Endothelial cell (in vitro differentiated cells): ENCODE data around the gene TMEM87A. TPM values are rescaled to one million over a fixed set of nuclear protein-coding genes. Genes with fewer than 3 reads are reported as not detected.
"Not testable (repeated sequence)": the region's sequence is repeated elsewhere in the genome, so short reads cannot be mapped to it uniquely, and the experiment has no call there.

Experiments used
- DNase-seq: peaks from one replicate; pipeline ENCODE4 v3.0.0; 2021; ENCODE audit warnings: low spot score
- H3K27ac Mint-ChIP-seq: one replicate; pipeline ENCODE4 v1.8.0; 2021; ENCODE audit warnings: mixed read lengths, inconsistent platforms; ENCODE audit not compliant: unreplicated experiment
- H3K27me3 Mint-ChIP-seq: one replicate; pipeline ENCODE4 v1.8.0; 2021; ENCODE audit warnings: mild to moderate bottlenecking, moderate library complexity, mixed read lengths, inconsistent platforms; ENCODE audit not compliant: unreplicated experiment
- H3K36me3 Mint-ChIP-seq: one replicate; pipeline ENCODE4 v1.8.0; 2021; ENCODE audit warnings: mild to moderate bottlenecking, low read depth, mixed read lengths, inconsistent platforms; ENCODE audit not compliant: unreplicated experiment
- H3K4me1 Mint-ChIP-seq: one replicate; pipeline ENCODE4 v1.8.0; 2021; ENCODE audit warnings: mild to moderate bottlenecking, mixed read lengths, inconsistent platforms; ENCODE audit not compliant: unreplicated experiment
- H3K4me3 Mint-ChIP-seq: one replicate; pipeline ENCODE4 v1.8.0; 2021; ENCODE audit warnings: mild to moderate bottlenecking, mixed read lengths, inconsistent platforms; ENCODE audit not compliant: unreplicated experiment
- H3K9me3 Mint-ChIP-seq: one replicate; pipeline ENCODE4 v1.8.0; 2021; ENCODE audit warnings: mixed read lengths, inconsistent platforms; ENCODE audit not compliant: unreplicated experiment
- total RNA-seq: library from RNA; stranded (reverse); fragmentation: NEBNext Ultra II Directional; extraction: Animal tissue kit (Norgen Biotek cat#: 25700); gene quantifications from one replicate; pipeline ENCODE4 v1.2.1, GENCODE V29; 2021; ENCODE audit not compliant: unreplicated experiment
- TF ChIP-seq, protein P1 (sequence below): fragments of 200-600 bp; sonication (generic); IDR thresholded peaks from one replicate; pipeline ENCODE4 v1.5.0; 2021; ENCODE audit warnings: antibody characterized with exemption; ENCODE audit not compliant: unreplicated experiment

Gene TMEM87A
- total RNA-seq, 1 donor from 2014 or later = 29.1 TPM

GRCh38 chr15:42313463-42313862, 40.2 kb upstream of the TMEM87A start:
- peaks cover 3% of the 10 kb centered on the region for H3K4me1 Mint-ChIP-seq
- H3K27ac Mint-ChIP-seq = no peak overlapping the region
- peaks cover 3% of the 10 kb centered on the region for H3K36me3 Mint-ChIP-seq
- H3K9me3 Mint-ChIP-seq = no peaks in the 10 kb centered on the region
- TF ChIP-seq, protein P1, sequence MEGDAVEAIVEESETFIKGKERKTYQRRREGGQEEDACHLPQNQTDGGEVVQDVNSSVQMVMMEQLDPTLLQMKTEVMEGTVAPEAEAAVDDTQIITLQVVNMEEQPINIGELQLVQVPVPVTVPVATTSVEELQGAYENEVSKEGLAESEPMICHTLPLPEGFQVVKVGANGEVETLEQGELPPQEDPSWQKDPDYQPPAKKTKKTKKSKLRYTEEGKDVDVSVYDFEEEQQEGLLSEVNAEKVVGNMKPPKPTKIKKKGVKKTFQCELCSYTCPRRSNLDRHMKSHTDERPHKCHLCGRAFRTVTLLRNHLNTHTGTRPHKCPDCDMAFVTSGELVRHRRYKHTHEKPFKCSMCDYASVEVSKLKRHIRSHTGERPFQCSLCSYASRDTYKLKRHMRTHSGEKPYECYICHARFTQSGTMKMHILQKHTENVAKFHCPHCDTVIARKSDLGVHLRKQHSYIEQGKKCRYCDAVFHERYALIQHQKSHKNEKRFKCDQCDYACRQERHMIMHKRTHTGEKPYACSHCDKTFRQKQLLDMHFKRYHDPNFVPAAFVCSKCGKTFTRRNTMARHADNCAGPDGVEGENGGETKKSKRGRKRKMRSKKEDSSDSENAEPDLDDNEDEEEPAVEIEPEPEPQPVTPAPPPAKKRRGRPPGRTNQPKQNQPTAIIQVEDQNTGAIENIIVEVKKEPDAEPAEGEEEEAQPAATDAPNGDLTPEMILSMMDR = no peak
- H3K27me3 Mint-ChIP-seq = no peaks in the 10 kb centered on the region
- no peak overlapping the region for H3K4me3 Mint-ChIP-seq
- DNase-seq = no peak

DNA sequence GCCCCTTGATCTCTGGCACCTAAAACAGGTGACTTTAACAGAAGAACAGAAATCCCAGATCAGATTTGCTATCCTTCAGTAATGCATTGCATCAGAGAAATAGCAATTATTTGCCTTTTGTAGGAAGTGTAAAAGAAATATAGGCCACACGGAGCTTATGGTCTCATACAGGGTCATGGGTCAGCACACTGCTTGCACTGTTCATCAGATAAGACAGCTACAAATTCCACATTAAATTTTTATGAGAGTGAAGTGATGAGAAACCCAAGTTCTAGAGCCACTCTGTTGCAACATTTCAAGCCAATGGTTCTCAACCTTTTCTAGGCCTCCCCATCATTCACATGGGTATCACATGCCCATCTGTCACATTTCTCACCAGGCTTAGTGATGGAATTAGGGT, 33.4 kb upstream of the TMEM87A start:
- no peak for DNase-seq
- H3K4me3 Mint-ChIP-seq = no peak overlapping the region
- H3K36me3 Mint-ChIP-seq = peaks cover 3% of the 10 kb centered on the region
- H3K4me1 Mint-ChIP-seq = peaks cover 3% of the 10 kb centered on the region
- H3K9me3 Mint-ChIP-seq = peaks cover 5% of the 10 kb centered on the region
- H3K27ac Mint-ChIP-seq = no peak overlapping the region
- no peaks in the 10 kb centered on the region for H3K27me3 Mint-ChIP-seq
- TF ChIP-seq, protein P1 = no peak

GRCh38 chr15:42301004-42301403, 27.8 kb upstream of the TMEM87A start:
- H3K27me3 Mint-ChIP-seq, H3K9me3 Mint-ChIP-seq, H3K36me3 Mint-ChIP-seq, H3K4me3 Mint-ChIP-seq, H3K4me1 Mint-ChIP-seq, DNase-seq, H3K27ac Mint-ChIP-seq: not testable (repeated sequence)

DNA sequence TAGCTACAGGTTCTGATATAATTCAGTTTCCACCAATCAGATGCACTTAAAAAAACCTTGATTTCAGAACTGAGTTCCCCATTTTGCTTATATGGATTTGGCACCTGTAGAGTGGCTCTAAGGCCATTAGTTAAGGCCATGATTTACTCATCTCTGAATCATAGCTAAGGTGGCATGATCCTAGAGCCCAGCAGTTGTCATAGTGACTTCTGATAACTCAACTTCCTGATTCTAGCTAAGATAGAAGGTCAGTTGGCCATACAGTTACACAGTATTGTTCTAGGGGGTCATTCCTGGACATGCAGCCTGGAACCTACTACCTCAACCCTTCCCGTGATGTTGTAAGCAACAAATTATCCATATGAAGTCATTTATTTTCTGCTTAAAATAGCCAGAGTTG, 15.9 kb upstream of the TMEM87A start:
- Mint-ChIP-seq H3K36me3 (no peaks in the 10 kb centered on the region), H3K27ac (no peak overlapping the region), H3K9me3 (no peaks in the 10 kb centered on the region), H3K4me1 (no peaks in the 10 kb centered on the region), H3K27me3 (no peaks in the 10 kb centered on the region), H3K4me3 (no peak overlapping the region)
- TF ChIP-seq, protein P1 = no peak
- DNase-seq = no peak

DNA sequence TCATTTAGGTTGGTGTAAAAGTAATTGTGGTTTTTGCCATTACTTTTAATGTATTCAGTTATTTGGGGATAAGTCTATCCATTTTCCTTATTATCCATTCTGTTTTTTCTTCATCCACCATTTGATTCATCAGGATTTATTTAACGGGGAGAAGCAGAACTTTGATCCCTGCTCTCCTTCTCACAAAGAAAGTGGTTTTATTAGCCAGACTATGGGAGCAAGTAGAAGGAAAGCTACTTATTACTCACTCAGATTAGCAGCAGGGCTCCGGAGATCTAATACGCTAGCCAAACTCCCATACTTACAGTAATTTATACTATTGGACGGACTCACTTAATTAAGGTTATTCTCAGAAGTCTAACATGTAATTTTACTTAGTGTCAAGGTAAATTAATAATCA, 14.7 kb upstream of the TMEM87A start:
- DNase-seq = no peak
- Mint-ChIP-seq H3K9me3 (no peaks in the 10 kb centered on the region), H3K4me3 (no peak overlapping the region), H3K27me3 (no peaks in the 10 kb centered on the region), H3K36me3 (no peaks in the 10 kb centered on the region), H3K27ac (no peak overlapping the region), H3K4me1 (no peaks in the 10 kb centered on the region)
- TF ChIP-seq, protein P1 = no peak
